Measurements from ENCODE around the gene WDR59. TPM values are rescaled to one million over a fixed set of nuclear protein-coding genes. Genes with fewer than 3 reads are reported as not detected.
A peak's percentile ranks its signal among the peaks of the same experiment; 100 is the strongest.

Gene WDR59
- total RNA-seq, 6 experiments from 2014 or later = 23.2 to 69.5 (median 48.3) TPM

DNA sequence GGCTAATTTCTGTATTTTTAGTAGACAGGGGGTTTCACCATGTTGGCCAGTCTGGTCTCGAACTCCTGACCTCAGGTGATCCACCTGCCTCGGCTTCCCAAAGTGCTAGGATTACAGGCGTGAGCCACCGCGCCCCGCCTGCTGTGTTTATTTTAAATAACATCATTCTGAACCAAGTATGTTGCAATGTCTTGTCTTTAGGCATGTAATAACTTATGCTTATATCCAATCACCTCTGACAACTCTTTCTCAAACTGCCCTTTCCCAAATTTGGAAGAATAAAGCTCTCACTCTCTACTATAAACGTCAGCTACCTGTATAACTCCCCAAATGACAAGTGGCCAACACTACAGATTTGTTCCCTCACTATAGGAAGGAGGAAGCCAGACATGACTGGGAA is 107.2 kb downstream of the WDR59 start:
- Histone ChIP-seq H3K4me3 (no peak overlapping the region), H3K27me3 (no peaks in the 10 kb centered on the region), H3K36me3 (peaks cover 0 to 24% (median 9%) of the 10 kb centered on the region in 4 donors), H3K27ac (no peak overlapping the region), H3K4me1 (no peaks in the 10 kb centered on the region), H3K9me3 (no peaks in the 10 kb centered on the region)
- DNase-seq (no peak), ATAC-seq (no peak)
- 40% methylated on average over 1 of the region's 7 CpGs for WGBS (ENCODE audit: insufficient coverage, low coverage, low lambda C conversion rate, missing lambda C conversion rate)
- intact Hi-C loops (cut with DNase I) = no loop called here
- TF ChIP-seq POLR2A (IDR thresholded peaks at IDR 0.05) (no peak), CTCF (IDR thresholded peaks at IDR 0.05) (no peak)

GRCh38 chr16:74874912-74875546 is 109.9 kb downstream of the WDR59 start:
- Histone ChIP-seq H3K4me3 (no peak overlapping the region), H3K9me3 (no peaks in the 10 kb centered on the region), H3K4me1 (no peaks in the 10 kb centered on the region), H3K27ac (no peak overlapping the region), H3K27me3 (no peaks in the 10 kb centered on the region), H3K36me3 (peaks cover 0 to 22% (median 5%) of the 10 kb centered on the region in 4 donors)
- peak in 2 of 4 donors; percentile 32 to 40 for ATAC-seq
- TF ChIP-seq CTCF (IDR thresholded peaks at IDR 0.05) (no peak), POLR2A (IDR thresholded peaks at IDR 0.05) (no peak)
- intact Hi-C loops (cut with DNase I) = no loop called here
- WGBS (ENCODE audit: insufficient coverage, low coverage, low lambda C conversion rate, missing lambda C conversion rate) = 90% methylated on average over 2 of the region's 13 CpGs
- DNase-seq = no peak

DNA sequence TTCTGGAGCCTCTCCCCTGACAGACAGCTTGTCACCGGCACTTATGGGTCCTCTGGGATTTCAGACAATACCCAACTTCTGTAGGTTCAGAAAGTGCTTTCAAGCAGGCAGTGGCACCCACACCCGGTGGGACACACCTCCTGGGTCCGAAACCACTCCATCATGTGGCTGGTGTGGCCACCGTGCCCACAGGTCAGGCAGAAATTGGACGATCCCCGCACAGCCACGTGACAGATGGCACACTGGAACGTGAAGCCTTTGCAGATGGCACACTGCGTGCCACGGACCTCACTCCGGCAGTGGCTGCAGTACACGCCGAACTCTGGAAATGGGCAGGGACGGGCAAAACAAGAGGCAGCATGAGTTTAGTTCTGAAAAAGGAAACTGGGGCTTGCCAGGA is 110.8 kb downstream of the WDR59 start:
- H3K4me3 ChIP-seq = no peak overlapping the region
- H3K4me1 ChIP-seq = no peaks in the 10 kb centered on the region
- no peaks in the 10 kb centered on the region for H3K9me3 ChIP-seq
- DNase-seq (no peak), ATAC-seq (no peak)
- intact Hi-C loops (cut with DNase I) = no loop called here
- H3K27me3 ChIP-seq = no peaks in the 10 kb centered on the region
- TF ChIP-seq CTCF (IDR thresholded peaks at IDR 0.05) (no peak), POLR2A (IDR thresholded peaks at IDR 0.05) (no peak)
- H3K36me3 ChIP-seq = peaks cover 0 to 22% (median 5%) of the 10 kb centered on the region in 4 donors
- no peak overlapping the region for H3K27ac ChIP-seq
- 43% methylated on average over 1 of the region's 14 CpGs for WGBS (ENCODE audit: insufficient coverage, low coverage, low lambda C conversion rate, missing lambda C conversion rate)

GRCh38 chr16:74872302-74872701 is 112.6 kb downstream of the WDR59 start:
- 90% methylated on average over 1 of the region's 2 CpGs for WGBS (ENCODE audit: insufficient coverage, low coverage, low lambda C conversion rate, missing lambda C conversion rate)
- no peak for TF ChIP-seq POLR2A (IDR thresholded peaks at IDR 0.05)
- no peak for TF ChIP-seq CTCF (IDR thresholded peaks at IDR 0.05)
- no peaks in the 10 kb centered on the region for H3K4me1 ChIP-seq
- DNase-seq (no peak), ATAC-seq (no peak)
- H3K27ac ChIP-seq = no peak overlapping the region
- no peaks in the 10 kb centered on the region for H3K9me3 ChIP-seq
- H3K36me3 ChIP-seq = peaks cover 0 to 22% (median 5%) of the 10 kb centered on the region in 4 donors
- no peaks in the 10 kb centered on the region for H3K27me3 ChIP-seq
- H3K4me3 ChIP-seq = no peak overlapping the region
- intact Hi-C loops (cut with DNase I) = no loop called here

All from right lobe of liver (tissue), 6 donors.